Femur (tissue), 1 donor: ENCODE measurements around the gene PHTF2.
"Not testable (repeated sequence)": the region's sequence is repeated elsewhere in the genome, so short reads cannot be mapped to it uniquely, and the experiment has no call there.

Source experiments
- DNase-seq: peaks from one replicate; pipeline ENCODE4 v3.0.0-alpha.2; 2017

Gene PHTF2

DNA sequence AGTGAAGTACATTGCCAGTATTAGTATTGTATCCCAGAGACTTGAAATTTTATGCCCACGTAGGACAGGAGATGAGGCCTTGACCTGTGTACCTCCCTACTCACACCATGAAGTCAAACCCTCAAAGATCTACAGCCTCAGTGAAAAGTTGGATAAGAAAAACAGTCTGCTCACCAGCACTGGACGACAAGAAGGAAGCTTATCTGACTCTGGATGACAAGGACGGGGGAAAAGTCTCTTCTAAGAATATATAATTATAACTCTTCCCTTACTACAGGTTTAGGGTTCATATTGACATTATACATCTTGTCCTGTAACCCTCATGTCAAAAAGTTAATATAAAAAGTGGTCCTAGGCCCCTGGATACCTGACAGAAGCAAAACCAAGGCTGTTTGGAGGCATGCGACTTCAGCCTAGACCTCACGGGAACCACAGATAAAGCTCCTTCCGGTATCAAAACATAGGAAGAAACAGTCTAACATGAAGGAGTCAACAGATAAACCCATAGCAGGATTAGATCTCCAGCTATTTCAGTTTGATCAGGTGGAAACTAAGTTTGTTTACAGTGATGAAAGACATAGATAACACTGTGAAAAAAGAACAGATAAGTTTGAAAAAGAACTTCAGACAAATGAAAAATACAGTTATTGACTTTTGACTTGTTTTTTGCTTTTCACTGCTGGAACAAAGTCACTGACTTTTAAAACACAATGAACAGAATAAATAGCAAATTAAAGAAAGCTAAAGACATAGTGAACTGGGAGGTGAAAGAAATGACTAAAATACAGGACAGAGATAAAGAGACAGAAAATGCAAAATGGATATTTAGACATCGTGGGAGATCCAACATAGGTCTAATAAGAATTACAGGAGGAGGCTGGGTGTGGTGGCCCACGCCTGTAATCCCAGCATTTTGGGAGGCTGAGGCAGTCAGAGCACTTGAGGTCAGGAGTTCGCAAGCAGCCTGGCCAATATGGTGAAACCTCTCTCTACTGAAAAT is 145.9 kb downstream of the PHTF2 start:
- no peak for DNase-seq

GRCh38 chr7:77950548-77950947 is 152.0 kb downstream of the PHTF2 start:
- DNase-seq = no peak

GRCh38 chr7:77954773-77955555 is 156.4 kb downstream of the PHTF2 start:
- no peak for DNase-seq

- DNase-seq = no peak
These were observed 159.9 kb downstream of the PHTF2 start for GRCh38 chr7:77958436-77958835.

- no peak for DNase-seq
These were observed 160.5 kb downstream of the PHTF2 start for GRCh38 chr7:77959080-77959479.

GRCh38 chr7:77960336-77960735 is 161.8 kb downstream of the PHTF2 start:
- no peak for DNase-seq

DNA sequence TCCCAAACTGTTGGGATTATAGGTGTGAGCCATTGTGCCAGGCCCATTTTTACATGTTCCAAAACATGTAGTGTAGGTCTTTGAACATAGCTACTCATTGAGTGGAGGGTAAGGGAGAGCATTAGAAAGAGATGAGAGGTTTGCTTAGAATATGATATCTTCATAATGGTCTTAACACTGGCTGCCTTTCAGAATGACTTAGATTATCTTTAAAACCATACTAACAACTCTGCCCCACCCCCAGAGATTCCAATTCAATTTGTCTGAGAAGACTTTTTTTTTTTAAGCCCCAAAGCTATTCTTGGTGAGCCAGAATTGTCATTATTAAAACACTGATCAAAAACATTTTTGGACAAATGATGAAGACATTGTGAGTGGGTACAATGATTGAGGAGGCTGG is 168.9 kb downstream of the PHTF2 start:
- no peak for DNase-seq

DNA sequence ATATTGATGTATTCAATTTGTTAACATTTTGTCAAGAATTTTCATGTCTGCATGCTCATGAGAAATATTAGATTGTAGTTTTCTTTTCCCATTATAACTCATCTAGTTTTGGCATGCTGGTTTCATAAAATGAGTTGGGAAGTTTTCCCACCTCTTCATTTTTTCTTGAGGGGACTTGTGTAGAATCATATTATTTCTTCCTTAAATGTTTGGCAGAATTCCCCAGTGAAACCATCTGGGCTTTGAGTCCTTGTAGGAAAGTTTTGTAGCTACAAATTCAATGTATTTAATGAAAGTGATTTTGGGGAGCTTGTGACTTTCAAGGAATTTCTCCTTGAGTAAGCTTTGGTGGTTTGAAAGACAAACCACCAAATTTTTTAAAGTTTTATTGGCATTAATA is 173.2 kb downstream of the PHTF2 start:
- DNase-seq = no peak

- DNase-seq = no peak
These were observed 177.3 kb downstream of the PHTF2 start for GRCh38 chr7:77975672-77976480.

- no peak for DNase-seq
These were observed 180.6 kb downstream of the PHTF2 start for GRCh38 chr7:77979219-77979618.

DNA sequence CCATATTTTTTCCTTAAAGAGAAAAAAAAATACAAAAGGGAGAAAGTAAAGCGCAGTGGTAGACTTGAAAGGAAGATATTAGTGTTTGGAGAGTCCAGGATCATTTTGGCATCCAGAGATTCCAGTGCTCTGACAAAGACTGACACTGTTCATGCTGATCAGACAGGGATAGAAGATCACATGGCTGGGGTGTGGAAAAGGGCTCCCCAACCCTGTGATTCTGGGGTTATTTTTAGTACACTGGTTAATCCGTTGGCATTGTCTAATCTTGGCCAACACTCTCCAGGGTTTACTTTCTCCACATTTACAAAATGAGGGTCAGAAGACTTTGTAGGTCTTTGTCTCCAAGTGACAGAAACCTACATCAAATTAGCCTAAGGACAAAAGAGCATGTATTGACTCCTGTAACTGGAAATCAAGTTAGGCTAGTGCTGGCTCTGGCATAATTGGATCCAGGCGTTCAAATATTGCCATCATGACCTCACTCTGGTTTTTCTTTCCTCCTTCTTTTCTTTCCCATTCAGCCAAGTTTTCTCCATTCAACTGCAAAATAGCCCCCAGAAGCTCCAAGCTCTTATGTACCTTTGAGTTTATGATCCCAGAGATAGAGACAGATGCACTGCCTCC is 181.6 kb downstream of the PHTF2 start:
- DNase-seq = no peak

- no peak for DNase-seq
These were observed 184.5 kb downstream of the PHTF2 start for GRCh38 chr7:77982926-77983550.

DNA sequence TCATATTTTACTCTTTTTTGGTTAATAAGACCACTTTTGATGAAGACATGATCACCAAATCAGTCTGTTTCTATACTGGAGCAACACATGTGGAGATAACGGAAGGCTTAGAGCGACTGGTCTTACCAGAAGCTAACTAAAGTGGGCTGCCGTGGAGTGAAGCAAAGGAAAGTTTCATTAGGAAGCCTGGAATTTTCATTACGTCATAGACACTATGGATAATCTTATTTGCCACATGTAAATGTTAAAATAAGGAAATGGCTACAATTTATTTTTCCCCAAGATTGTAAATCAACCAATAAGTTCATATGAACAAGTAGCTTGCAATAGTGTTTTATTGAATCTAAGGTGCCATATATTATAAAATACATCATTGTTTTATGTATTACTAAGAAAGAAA is 185.4 kb downstream of the PHTF2 start:
- DNase-seq = no peak

- no peak for DNase-seq
These were observed 186.8 kb downstream of the PHTF2 start for GRCh38 chr7:77985232-77985973.

GRCh38 chr7:77985974-77986339 is 187.4 kb downstream of the PHTF2 start:
- DNase-seq = no peak

GRCh38 chr7:77989981-77990566 is 191.5 kb downstream of the PHTF2 start:
- DNase-seq = no peak

DNA sequence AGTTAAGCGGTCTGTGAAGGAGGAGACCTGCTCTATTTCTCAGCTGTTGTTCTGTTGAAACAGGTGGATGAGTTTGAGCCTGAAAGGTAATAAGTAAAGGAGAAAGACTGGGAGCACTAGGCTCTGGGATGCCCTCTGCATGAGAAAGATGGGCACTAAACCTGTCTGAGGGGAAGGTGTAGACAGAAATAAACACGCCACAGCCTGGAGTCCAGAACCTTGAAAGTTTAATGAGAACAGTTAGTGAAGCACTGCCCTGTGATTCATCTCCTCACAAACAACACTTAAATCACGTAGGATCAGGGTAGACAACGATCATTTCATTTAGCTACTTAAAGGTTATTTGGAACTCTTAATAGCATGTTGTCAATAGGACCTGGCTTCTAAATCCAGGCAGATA is 193.1 kb downstream of the PHTF2 start:
- DNase-seq = no peak

DNA sequence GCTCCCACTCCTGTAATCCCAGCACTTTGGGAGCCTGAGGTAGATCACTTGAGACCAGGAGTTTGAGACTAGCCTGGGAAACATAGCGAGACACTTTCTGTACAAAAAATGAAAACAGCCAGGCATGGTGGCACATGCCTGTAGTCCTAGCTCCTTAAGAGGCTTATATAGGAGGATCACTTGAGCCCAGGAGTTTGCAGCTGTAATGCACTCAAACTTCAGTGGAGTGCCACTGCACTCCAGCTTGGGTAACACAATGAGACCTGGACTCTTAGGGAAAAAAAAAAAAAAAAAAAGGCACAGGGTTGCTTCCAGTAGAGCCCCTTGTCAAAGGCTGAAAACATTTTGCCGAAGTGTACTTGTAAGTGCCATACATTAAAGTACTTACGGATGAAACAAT is 195.3 kb downstream of the PHTF2 start:
- DNase-seq = no peak

DNA sequence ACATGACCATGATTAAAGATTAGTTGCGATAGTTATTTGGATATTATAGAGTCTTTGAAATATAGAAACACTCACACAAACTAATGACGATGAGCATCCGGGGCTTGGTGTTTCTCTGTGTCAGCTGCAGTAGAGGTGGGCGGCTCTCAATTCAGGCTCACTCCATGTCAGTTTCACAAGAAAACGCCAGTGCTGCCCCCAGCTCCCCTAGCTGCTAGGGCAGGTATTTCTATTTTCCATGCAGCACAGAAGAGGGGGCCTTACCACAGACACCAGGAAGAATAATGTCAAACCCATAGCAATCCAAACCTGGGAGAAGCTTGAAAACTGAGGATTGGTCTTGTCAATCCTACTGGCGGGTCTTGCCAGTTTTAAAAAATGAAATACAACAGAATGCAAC is 197.1 kb downstream of the PHTF2 start:
- DNase-seq = no peak

DNA sequence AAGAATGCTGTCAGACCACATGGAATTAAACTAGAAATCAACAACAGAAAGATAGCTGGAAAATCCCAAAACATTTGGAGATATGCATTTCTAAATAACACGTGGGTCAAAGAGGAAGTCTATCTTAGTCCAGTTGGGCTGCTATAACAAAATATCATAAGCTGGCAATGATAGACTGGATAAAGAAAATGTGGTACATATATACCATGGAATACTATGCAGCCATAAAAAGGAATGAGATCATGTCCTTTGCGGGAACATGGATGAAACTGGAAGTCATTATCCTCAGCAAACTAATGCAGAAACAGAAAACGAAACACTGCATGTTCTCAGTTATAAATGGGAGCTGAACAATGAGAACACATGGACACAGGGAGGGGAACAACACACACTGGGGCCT is 200.6 kb downstream of the PHTF2 start:
- not testable (repeated sequence) for DNase-seq

- DNase-seq = no peak
These were observed 203.4 kb downstream of the PHTF2 start for GRCh38 chr7:78002021-78002420.
